Uterus (tissue), 2 donors: Measurements from ENCODE around the gene STAB1.

Experiments used
- POLR2A ChIP-seq, 2 donors: fragments of 450-650 bp; IDR thresholded peaks; one replicate each; pipeline ENCODE4 v1.6.1; 2016; ENCODE audit warnings: antibody characterized with exemption in 2 of 2, mild to moderate bottlenecking in 1 of 2, moderate library complexity in 1 of 2
- TF ChIP-seq, protein P1 (sequence below), 4 experiments: fragments of 200-600 bp in 2 of 4; fragments of 450-650 bp in 2 of 4; sonication (generic) in 2 of 4; IDR thresholded peaks; one replicate each; pipeline ENCODE4 v1.5.1; 2016 to 2019; ENCODE audit warnings: antibody characterized with exemption in 4 of 4, mild to moderate bottlenecking in 2 of 4, moderate library complexity in 1 of 4

DNA sequence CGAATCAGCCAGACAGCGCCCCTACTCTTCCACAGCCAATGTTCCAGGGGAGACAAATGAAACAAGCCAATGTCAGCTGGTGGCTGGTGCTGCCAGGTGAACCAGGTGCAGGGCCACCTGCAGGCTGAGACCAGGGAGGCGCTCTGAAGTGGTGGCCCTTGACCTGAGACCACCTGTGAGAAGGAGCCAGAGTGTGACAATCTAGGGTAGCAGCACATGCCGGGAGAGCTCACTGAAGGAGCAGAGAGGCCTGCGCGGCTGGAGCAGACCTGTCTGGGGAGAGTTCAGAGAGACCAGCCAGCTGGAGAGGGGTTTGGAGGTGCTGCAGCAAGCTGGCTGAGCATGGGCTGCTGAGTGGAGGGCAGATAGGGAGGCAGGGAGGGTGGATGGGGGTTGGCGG lies 693 bp upstream of the STAB1 start:
- no peak for TF ChIP-seq POLR2A (IDR thresholded peaks at IDR 0.05)
- TF ChIP-seq, protein P1, sequence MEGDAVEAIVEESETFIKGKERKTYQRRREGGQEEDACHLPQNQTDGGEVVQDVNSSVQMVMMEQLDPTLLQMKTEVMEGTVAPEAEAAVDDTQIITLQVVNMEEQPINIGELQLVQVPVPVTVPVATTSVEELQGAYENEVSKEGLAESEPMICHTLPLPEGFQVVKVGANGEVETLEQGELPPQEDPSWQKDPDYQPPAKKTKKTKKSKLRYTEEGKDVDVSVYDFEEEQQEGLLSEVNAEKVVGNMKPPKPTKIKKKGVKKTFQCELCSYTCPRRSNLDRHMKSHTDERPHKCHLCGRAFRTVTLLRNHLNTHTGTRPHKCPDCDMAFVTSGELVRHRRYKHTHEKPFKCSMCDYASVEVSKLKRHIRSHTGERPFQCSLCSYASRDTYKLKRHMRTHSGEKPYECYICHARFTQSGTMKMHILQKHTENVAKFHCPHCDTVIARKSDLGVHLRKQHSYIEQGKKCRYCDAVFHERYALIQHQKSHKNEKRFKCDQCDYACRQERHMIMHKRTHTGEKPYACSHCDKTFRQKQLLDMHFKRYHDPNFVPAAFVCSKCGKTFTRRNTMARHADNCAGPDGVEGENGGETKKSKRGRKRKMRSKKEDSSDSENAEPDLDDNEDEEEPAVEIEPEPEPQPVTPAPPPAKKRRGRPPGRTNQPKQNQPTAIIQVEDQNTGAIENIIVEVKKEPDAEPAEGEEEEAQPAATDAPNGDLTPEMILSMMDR (IDR thresholded peaks at IDR 0.05), result no peak
